HT-29 (cell line): Measurements from ENCODE around the gene CAMTA1. TPM values are rescaled to one million over a fixed set of nuclear protein-coding genes. Genes with fewer than 3 reads are reported as not detected.

Experiments
- DNase-seq: peaks from one replicate; pipeline ENCODE4 v3.0.0-alpha.2; 2015; ENCODE audit warnings: low spot score
- total RNA-seq: library from RNA; depleted of rRNA; stranded (reverse); fragments of >200 nt; shearing (Covaris generic); gene quantifications from 2 replicates; pipeline ENCODE4 v1.2.3, GENCODE V29; 2014

Gene CAMTA1
- total RNA-seq, 1 experiment from 2014 or later = 62.2 TPM

DNA sequence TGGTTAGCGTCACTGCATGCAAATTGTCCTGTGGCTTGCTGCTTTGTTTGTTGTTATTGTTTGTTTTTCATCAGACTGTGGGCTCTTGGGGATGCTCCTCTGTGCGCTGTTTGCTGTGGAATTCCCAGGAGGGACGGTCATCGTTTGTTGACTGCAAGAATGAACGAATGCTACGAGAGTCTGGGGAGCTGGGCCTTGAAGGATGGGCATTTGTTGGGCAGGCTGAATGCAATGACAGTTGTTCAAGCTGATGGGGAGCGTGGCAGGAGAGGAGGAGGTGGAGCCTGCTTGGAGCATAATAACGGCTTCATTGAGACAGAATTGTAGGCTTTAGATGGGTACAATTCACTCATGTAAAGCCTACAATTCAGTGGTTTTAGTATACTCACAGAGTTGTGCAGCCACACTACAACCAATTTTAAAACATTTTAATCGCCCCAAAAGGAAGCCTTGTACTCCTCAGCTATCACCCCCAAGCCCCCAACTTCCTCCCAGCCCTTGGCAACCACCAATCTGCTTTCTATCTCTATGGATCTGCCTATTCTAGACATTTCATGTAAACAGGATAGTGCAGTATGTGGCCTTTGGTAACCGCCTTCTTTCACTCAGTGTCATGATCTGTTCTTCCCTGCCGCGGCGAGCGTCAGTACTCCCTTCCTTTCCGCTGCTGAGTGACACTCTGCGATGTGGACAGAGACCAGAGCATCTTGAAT, 190.2 kb downstream of the CAMTA1 start:
- no peak for DNase-seq

- DNase-seq = no peak
These were observed 190.8 kb downstream of the CAMTA1 start for GRCh38 chr1:6976044-6976375.

DNA sequence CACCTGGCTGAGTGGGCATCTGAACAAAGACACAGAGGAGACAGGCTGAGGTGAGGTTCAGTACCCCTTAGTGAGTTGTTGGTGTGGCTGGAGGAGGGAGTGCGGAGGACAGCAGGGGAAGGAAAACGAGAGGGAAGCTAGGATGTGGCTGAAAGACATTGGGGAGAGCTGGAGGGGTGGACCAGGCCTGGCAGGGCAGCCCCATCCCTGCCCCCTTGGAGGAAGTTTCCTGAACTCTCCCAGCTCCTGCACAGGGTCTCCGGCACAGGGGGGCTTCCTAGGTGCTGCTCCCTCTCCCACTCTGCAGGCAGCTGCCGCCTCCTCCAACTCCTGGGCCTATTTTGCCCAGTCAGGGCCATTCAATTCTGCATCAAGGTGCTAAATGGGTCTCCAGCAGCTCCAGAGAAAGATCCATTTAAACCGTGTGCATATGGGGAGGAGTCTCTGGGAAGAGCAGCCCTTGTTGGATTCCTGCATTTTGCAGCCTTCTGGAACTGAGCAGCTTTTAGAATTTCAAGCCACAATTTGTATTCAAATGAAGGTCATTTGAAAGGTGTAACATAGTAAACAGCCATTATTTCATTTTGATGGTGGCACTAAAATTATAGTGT, 193.9 kb downstream of the CAMTA1 start:
- DNase-seq = no peak

DNA sequence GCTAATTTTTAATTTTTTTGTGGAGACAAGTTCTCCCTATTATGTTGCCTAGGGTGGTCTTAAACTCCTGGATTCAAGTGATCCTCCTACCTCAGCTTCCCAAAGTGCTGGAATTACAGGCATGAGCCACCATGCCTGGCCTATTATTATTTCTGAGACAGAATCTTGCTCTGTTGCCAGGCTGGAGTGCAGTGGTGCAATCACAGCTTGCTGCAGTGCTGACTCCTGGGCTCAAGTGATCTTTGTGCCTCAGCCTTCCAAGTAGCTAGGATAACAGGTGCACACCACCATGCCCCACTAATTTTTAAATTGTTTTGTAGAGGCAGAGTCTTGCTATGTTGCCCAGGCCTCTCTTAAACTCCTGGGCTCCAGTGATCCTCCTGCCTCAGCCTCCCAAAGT, 196.3 kb downstream of the CAMTA1 start:
- no peak for DNase-seq

DNA sequence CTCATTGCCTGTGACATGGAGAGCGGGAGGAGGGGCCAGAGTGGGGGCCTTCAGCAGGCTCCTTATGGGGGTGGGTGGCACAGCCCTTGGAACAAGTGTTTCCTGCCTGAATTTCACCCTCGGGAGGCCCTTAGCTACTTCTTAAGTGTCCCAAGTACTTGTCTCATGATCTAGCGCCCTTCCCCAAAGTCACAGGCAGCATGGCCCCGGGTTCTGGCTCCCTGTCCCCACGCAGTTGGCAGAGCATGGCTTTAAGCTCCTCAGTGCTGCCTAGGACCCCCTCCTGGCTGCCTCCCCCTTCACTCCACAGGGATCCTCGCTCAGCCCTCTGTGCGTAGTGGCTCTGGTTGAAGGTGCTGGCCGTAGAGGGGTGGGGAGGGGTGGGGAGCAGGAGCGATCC, 197.2 kb downstream of the CAMTA1 start:
- no peak for DNase-seq

- DNase-seq = no peak
These were observed 197.6 kb downstream of the CAMTA1 start for GRCh38 chr1:6982860-6983259.

GRCh38 chr1:6984536-6984935, 199.3 kb downstream of the CAMTA1 start:
- no peak for DNase-seq

GRCh38 chr1:6984986-6985385, 199.7 kb downstream of the CAMTA1 start:
- DNase-seq = no peak

DNA sequence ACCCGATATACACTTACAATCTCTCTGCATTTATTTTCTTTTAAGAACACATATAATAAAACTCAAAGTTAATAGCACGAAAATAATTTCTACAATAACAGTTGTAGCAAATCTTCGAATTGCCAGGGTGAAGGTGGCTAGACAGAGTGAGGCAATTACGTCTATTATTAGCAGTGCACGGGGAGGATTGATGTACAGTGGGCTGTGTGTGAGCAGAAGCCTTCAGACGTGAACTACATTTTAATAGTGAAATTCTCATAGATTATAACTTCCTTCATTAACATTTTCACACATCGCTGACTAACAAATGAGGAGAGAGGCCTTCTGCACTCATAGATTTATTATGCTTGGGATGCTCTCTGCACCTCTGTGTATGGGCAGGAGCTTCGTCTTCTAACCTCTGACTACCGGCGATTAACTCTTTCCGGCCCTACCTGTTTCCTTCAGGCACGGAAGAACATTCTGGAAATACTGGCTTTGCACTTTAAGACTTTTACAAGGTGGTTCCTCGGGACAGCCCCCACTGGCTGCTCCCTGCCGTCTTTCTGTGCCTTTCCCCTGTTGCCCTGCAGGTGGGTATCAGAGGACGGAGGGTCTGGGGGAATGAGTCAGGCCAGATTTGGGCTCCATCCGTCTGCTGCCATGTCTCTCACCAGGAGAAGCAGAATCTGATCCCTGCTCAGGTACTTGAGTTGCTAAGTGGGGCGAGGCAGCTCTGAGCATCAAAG, 200.5 kb downstream of the CAMTA1 start:
- DNase-seq = no peak

DNA sequence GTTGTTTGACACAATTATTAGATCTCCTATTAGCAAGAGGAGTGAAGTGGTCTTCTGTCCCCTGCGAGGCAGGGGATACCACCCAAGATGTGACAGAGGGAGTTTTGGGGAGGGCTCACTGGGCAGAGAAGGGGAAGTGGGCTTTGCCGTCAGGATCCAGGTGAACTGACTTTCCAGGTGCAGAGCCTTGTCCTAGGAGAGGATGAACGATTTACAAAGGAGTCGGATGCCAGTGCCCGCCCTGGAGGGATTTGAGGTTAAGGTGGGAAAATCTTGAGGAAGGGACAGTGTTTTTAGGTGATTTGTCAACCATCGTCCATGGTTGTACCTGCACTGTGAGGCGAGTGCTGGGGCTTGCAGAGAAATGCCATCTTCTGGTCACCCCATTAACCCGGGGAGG, 201.0 kb downstream of the CAMTA1 start:
- no peak for DNase-seq

GRCh38 chr1:6987940-6988339, 202.7 kb downstream of the CAMTA1 start:
- DNase-seq = no peak

GRCh38 chr1:6988796-6989195, 203.5 kb downstream of the CAMTA1 start:
- no peak for DNase-seq

GRCh38 chr1:6989212-6990159, 204.2 kb downstream of the CAMTA1 start:
- no peak for DNase-seq

- no peak for DNase-seq
These were observed 206.0 kb downstream of the CAMTA1 start for GRCh38 chr1:6991266-6991665.

GRCh38 chr1:6995789-6996188, 210.5 kb downstream of the CAMTA1 start:
- DNase-seq = no peak

DNA sequence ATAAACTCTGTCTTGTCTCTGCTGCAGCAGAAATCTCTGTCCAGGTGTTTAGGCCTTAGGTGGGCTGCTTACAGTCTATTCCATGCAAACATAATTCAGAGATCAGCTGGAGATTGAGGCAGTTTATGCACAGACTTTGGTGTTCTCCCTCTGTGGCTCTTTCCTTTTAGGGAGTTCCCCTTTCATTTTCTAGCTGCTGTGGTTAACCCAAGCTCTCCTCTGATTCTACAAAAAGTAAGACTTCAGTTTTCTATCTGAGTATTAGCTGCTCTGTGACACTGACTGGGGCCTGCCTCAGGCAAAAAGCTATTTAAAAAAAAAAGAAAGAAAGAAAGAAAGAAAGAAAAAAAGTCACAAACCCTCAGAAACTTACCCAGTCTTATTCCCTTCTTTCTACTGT, 211.1 kb downstream of the CAMTA1 start:
- DNase-seq = no peak

DNA sequence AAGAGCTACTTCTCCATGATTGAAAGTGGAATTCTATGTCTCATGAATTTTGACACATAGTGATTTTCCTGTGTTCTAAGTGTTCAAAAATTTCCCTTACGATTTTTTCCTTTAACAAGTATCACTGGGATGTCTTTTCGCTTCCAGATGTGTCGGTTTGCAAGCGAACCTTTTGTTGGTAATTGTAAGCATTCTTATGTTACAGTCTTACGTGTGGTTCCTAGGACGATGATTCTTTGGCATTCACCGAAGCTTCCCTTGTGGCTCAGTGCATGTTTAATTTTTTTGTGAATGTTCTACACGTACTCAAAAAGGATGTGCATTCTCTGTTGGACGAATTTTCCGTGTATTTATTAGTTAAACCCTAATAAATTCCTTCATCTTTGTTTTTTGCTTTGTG, 211.6 kb downstream of the CAMTA1 start:
- DNase-seq = no peak

DNA sequence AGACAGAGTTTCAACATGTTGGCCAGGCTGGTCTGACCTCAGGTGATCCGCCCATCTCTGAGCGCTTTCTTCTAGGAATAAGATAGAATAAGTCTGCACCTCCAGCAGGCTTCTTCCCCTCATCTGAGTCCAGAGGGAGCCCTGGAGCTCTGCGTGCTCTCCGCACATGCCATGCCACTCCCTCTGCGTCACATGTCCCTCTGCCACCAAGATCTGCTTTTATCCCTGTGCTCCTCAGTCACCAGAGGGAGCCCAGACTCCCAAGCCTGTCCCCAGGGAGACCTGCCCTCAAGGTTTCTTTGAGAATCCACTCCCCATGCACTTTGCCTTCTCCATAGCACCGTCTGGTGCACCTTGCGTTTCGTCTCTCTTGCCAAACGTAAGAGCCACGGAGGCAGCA, 213.0 kb downstream of the CAMTA1 start:
- DNase-seq = peak; percentile 79

DNA sequence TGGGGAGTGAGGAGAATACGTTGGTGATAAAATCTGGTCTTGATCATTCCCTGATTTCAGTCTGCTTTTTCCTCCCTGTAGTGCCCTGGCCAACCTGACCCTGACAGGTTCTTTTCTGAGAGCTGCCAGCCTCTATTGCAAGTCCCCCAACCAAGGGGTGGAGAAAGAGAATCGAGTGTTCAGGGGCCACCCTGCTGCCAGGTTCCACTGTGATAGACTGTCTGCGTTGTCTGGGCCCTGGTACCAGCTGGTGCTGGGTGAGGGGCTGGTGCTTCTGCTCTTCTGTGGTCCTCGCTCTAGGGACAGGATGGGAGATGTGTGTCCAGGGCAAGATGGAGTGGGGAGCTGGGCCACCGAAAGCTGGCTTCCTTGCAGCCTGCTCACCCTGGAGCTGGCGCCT, 214.6 kb downstream of the CAMTA1 start:
- DNase-seq = no peak

- no peak for DNase-seq
These were observed 215.5 kb downstream of the CAMTA1 start for GRCh38 chr1:7000720-7001119.

- DNase-seq = no peak
These were observed 217.5 kb downstream of the CAMTA1 start for GRCh38 chr1:7002728-7003127.

- DNase-seq = no peak
These were observed 218.4 kb downstream of the CAMTA1 start for GRCh38 chr1:7003676-7004075.
